GM12878 (cell line): ENCODE data around the gene MRPL2. TPM values are rescaled to one million over a fixed set of nuclear protein-coding genes. Genes with fewer than 3 reads are reported as not detected.

ENCODE experiments used
- ATAC-seq: fragments of 200-7000 bp; cut with Tn5 transposase; 3 replicates; pipeline ENCODE4 v1.9.1; 2020; ENCODE audit warnings: mild to moderate bottlenecking, moderate library complexity
- BruUV-seq: library from RNA; stranded (reverse); fragments of 400-500 nt; replicated peaks from 2 replicates; lab custom pipeline; 2021; lab: Mats Ljungman, UMichigan
- CTCF ChIA-PET: fragments of 300-600 bp; sonication (Branson Sonifier 250); formaldehyde crosslinking; extraction: SDS; loops from one replicate; lab custom pipeline; 2021; ENCODE audit warnings: inconsistent platforms; lab: Yijun Ruan, JAX
- POLR2A ChIA-PET: fragments of 350-600 bp; formaldehyde crosslinking; extraction: SDS; loops from one replicate; lab custom pipeline; 2021; ENCODE audit warnings: inconsistent platforms; lab: Charles Lee
- RAD21 ChIA-PET: fragments of 300-600 bp; sonication (Branson Sonifier 250); formaldehyde crosslinking; loops from one replicate; lab custom pipeline; 2023; ENCODE audit warnings: antibody characterized with exemption; ENCODE audit not compliant: unreplicated experiment; lab: Charles Lee
- SMC1A ChIA-PET: fragments of 300-600 bp; sonication (Branson Sonifier 250); formaldehyde crosslinking; loops from one replicate; lab custom pipeline; 2023; ENCODE audit not compliant: unreplicated experiment, uncharacterized antibody; lab: Charles Lee
- DNase-seq: peaks from one replicate; pipeline ENCODE4 v3.0.0-alpha.2; 2011; ENCODE audit warnings: low read depth, low spot score
- FAIRE-seq: peaks from 3 replicates; lab custom pipeline; 2011; peaks lifted over from hg19 to GRCh38; lab: Jason Lieb, UNC
- H2AFZ ChIP-seq: 2 replicates; pipeline ENCODE4 v1.6.0; 2011; ENCODE audit warnings: low read depth, low read length, control low read depth; ENCODE audit not compliant: control insufficient read depth
- H3K27ac ChIP-seq: 2 replicates; pipeline ENCODE4 v1.5.1; 2011; ENCODE audit warnings: control low read depth; ENCODE audit not compliant: control insufficient read depth, insufficient read depth
- H3K27me3 ChIP-seq, 2 experiments: replicated peaks in 1 of 2; 2 replicates each; pipeline versions ENCODE4 v1.6.0 to v1.6.1; 2011; ENCODE audit warnings: low read length in 1 of 2; ENCODE audit not compliant: control insufficient read depth in 2 of 2, insufficient read depth in 2 of 2
- H3K36me3 ChIP-seq, 2 experiments: 2 replicates each; pipeline ENCODE4 v1.5.1; 2011; ENCODE audit warnings: low read length in 1 of 2; ENCODE audit not compliant: control insufficient read depth in 2 of 2, insufficient read depth in 2 of 2
- H3K4me1 ChIP-seq: 2 replicates; pipeline ENCODE4 v1.6.1; 2011; ENCODE audit warnings: mild to moderate bottlenecking, low read length, moderate library complexity, mixed read lengths; ENCODE audit not compliant: control insufficient read depth, insufficient read depth
- H3K4me2 ChIP-seq: 2 replicates; pipeline ENCODE4 v1.6.0; 2011; ENCODE audit warnings: control low read depth; ENCODE audit not compliant: control insufficient read depth, insufficient read depth
- H3K4me3 ChIP-seq: fragments of 200-600 bp; sonication (generic); 2 replicates; pipeline ENCODE4 v1.5.1; 2016
- H3K79me2 ChIP-seq: 2 replicates; pipeline ENCODE4 v1.6.0; 2011; ENCODE audit warnings: low read length; ENCODE audit not compliant: control insufficient read depth, insufficient read depth
- H3K9ac ChIP-seq: 2 replicates; pipeline ENCODE4 v1.8.0; 2011; ENCODE audit warnings: low read length, control low read depth, mixed read lengths; ENCODE audit not compliant: control insufficient read depth, insufficient read depth
- H3K9me3 ChIP-seq: replicated peaks from 3 replicates; pipeline ENCODE4 v1.5.1; 2011; ENCODE audit warnings: mild to moderate bottlenecking, low read length; ENCODE audit not compliant: control insufficient read depth, insufficient read depth
- H4K20me1 ChIP-seq: 2 replicates; pipeline ENCODE4 v1.6.0; 2011; ENCODE audit not compliant: control insufficient read depth, insufficient read depth
- ATF7 ChIP-seq: fragments of 450-650 bp; IDR thresholded peaks from 2 replicates; pipeline ENCODE4 v1.6.1; 2016; ENCODE audit warnings: low read depth, mild to moderate bottlenecking
- BRCA1 ChIP-seq: IDR thresholded peaks from 2 replicates; pipeline ENCODE4 v1.6.1; 2011; ENCODE audit warnings: low read depth, low read length, improper control_type of control experiment
- EGR1 ChIP-seq, 2 experiments: IDR thresholded peaks; 1 replicate in 1 of 2; 2 replicates in 1 of 2; pipeline ENCODE4 v1.6.1; 2011 to 2012; ENCODE audit warnings: low read depth in 2 of 2, low read length in 2 of 2, borderline replicate concordance in 1 of 2, mild to moderate bottlenecking in 1 of 2, moderate library complexity in 1 of 2
- IKZF2 ChIP-seq, 2 experiments: fragments of 450-650 bp; IDR thresholded peaks; 2 replicates each; pipeline ENCODE4 v1.6.1; 2017; ENCODE audit warnings: mild to moderate bottlenecking in 2 of 2, moderate library complexity in 2 of 2
- RAD51 ChIP-seq: fragments of 450-650 bp; IDR thresholded peaks from 2 replicates; pipeline ENCODE4 v1.6.1; 2016; ENCODE audit warnings: moderate library complexity, mild to moderate bottlenecking, inconsistent platforms
- RCOR1 ChIP-seq: conservative IDR thresholded peaks from 2 replicates; pipeline ENCODE4 v1.6.1; 2012; ENCODE audit warnings: low read depth, low read length, improper control_type of control experiment
- SMAD1 ChIP-seq: fragments of 450-650 bp; IDR thresholded peaks from 2 replicates; pipeline ENCODE4 v1.6.1; 2018; ENCODE audit warnings: mild to moderate bottlenecking, low read depth; ENCODE audit not compliant: partially characterized antibody
- ZBED1 ChIP-seq: IDR thresholded peaks from 2 replicates; pipeline ENCODE4 v1.6.1; 2016; ENCODE audit warnings: borderline replicate concordance
- WGBS: methylation state at CpG from one replicate; pipeline ENCODE4 v1.1.6; 2016; ENCODE audit warnings: low lambda C conversion rate; ENCODE audit not compliant: insufficient replicate concordance, insufficient coverage; ENCODE audit errors: missing lambda C conversion rate; 5-methylcytosine and 5-hydroxymethylcytosine counted together
- in situ Hi-C: fragments of 300-500 bp; cut with MboI; formaldehyde crosslinking; loops from 9 replicates; pipeline ENCODE4 v1.14.3; 2018; ENCODE audit warnings: mixed read lengths
- intact Hi-C: fragments of 100-400 bp; cut with micrococcal nuclease; formaldehyde crosslinking; loops from one replicate; pipeline ENCODE4 v1.14.2; 2022; ENCODE audit not compliant: unreplicated experiment
- polyA plus RNA-seq, 11 experiments: library from polyadenylated mRNA; depleted of rRNA in 4 of 11; unstranded in 6 of 11; stranded (reverse) in 5 of 11; fragments of >200 nt; fragmentation: Nextera tagmentation in 4 of 11; fragmentation: Illumina TruSeq in 1 of 11; extraction: Ambion mirVana in 4 of 11; extraction: Trizol in 1 of 11; gene quantifications; 1 replicate in 1 of 11; 2 replicates in 10 of 11; pipeline versions ENCODE4 v1.2.1 to v1.2.3, GENCODE V29; 2011 to 2016; ENCODE audit warnings: inconsistent platforms in 2 of 11, missing spikeins in 2 of 11, low read depth in 1 of 11
- total RNA-seq, 4 experiments: library from RNA; depleted of rRNA in 3 of 4; stranded (reverse); fragments of >200 nt in 3 of 4; fragmentation: Illumina TruSeq in 1 of 4; extraction: Trizol in 1 of 4; gene quantifications; 2 replicates each; pipeline versions ENCODE4 v1.2.1 to v1.2.3, GENCODE V29; 2013 to 2021
- TF ChIP-seq, protein P1 (sequence below): fragments of 450-650 bp; IDR thresholded peaks from 2 replicates; pipeline ENCODE4 v1.6.1; 2018; ENCODE audit warnings: mild to moderate bottlenecking, low read depth, moderate library complexity; ENCODE audit not compliant: partially characterized antibody
- TF ChIP-seq, protein P2 (sequence below): fragments of 450-650 bp; IDR thresholded peaks from 2 replicates; pipeline ENCODE4 v1.6.1; 2017; ENCODE audit warnings: antibody characterized with exemption, mild to moderate bottlenecking, moderate library complexity
- TF ChIP-seq, protein P3 (sequence below): IDR thresholded peaks from 2 replicates; pipeline ENCODE4 v1.6.1; 2012; ENCODE audit warnings: improper control_type of control experiment, low read depth, low read length; ENCODE audit not compliant: insufficient replicate concordance

Gene MRPL2
- total and polyA plus RNA-seq, 10 of the 15 experiments (the other 5 are each of a cell fraction or from before 2014, with no cell fraction given): 29.7 to 125 (median 50.2) TPM

DNA sequence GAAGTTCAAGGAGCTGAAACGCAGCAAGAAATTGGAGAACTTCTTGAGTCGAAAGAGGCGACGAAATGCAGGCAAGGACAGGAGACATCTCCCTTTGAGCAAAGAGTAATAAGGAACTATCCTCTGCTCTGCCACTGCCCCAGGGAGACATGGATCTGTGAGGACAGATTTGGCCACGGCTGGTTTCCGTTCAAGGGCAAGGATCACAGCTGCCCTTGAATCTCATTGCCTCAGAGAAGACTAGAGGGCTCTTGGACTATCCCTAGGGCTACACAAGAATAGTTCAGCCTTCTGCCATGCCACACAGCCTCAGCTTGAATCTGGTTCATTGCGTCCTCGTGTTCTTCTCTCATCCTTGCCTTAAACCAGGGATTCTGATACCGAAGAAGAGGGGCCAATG, 30.1 kb downstream of the MRPL2 start:
- ChIA-PET RAD21 (no interaction called here), POLR2A (no interaction called here), SMC1A (no interaction called here), CTCF (interaction anchor here (0.6 kb wide), 1 partner anchor 98 kb away, joined by 4 read pairs; no protein-coding TSS in a partner anchor)
- FAIRE-seq (no peak), ATAC-seq (no peak), DNase-seq (no peak)
- BruUV-seq: no TSS peak
- Histone ChIP-seq H3K27ac (no peak overlapping the region), H2AFZ (no peak overlapping the region), H4K20me1 (peaks cover 3% of the 10 kb centered on the region; the same call in 1 of the 2 replicates), H3K4me2 (no peak overlapping the region), H3K9me3 (no peaks in the 10 kb centered on the region), H3K4me3 (no peak overlapping the region), H3K4me1 (no peaks in the 10 kb centered on the region), H3K9ac (no peak overlapping the region), H3K36me3 (peaks cover 12 to 32% of the 10 kb centered on the region in 2 experiments), H3K27me3 (no peaks in the 10 kb centered on the region), H3K79me2 (peaks cover 4% of the 10 kb centered on the region)
- in situ Hi-C loops (no loop called here), intact Hi-C loops (no loop called here)
- WGBS: 97% methylated on average over 9 of the region's 9 CpGs
- TF ChIP-seq ZBED1 (no peak), ATF7 (no peak), IKZF2 (IDR thresholded peaks at IDR 0.05) (no peak), RAD51 (no peak), RCOR1 (no peak), SMAD1 (no peak), EGR1 (IDR thresholded peaks at IDR 0.05; ENCODE audit: borderline replicate concordance in 1 of 2, low read depth in 2 of 2, low read length in 2 of 2) (no peak), BRCA1 (no peak)
- TF ChIP-seq, protein P1, sequence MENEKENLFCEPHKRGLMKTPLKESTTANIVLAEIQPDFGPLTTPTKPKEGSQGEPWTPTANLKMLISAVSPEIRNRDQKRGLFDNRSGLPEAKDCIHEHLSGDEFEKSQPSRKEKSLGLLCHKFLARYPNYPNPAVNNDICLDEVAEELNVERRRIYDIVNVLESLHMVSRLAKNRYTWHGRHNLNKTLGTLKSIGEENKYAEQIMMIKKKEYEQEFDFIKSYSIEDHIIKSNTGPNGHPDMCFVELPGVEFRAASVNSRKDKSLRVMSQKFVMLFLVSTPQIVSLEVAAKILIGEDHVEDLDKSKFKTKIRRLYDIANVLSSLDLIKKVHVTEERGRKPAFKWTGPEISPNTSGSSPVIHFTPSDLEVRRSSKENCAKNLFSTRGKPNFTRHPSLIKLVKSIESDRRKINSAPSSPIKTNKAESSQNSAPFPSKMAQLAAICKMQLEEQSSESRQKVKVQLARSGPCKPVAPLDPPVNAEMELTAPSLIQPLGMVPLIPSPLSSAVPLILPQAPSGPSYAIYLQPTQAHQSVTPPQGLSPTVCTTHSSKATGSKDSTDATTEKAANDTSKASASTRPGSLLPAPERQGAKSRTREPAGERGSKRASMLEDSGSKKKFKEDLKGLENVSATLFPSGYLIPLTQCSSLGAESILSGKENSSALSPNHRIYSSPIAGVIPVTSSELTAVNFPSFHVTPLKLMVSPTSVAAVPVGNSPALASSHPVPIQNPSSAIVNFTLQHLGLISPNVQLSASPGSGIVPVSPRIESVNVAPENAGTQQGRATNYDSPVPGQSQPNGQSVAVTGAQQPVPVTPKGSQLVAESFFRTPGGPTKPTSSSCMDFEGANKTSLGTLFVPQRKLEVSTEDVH: no peak
- TF ChIP-seq, protein P2, sequence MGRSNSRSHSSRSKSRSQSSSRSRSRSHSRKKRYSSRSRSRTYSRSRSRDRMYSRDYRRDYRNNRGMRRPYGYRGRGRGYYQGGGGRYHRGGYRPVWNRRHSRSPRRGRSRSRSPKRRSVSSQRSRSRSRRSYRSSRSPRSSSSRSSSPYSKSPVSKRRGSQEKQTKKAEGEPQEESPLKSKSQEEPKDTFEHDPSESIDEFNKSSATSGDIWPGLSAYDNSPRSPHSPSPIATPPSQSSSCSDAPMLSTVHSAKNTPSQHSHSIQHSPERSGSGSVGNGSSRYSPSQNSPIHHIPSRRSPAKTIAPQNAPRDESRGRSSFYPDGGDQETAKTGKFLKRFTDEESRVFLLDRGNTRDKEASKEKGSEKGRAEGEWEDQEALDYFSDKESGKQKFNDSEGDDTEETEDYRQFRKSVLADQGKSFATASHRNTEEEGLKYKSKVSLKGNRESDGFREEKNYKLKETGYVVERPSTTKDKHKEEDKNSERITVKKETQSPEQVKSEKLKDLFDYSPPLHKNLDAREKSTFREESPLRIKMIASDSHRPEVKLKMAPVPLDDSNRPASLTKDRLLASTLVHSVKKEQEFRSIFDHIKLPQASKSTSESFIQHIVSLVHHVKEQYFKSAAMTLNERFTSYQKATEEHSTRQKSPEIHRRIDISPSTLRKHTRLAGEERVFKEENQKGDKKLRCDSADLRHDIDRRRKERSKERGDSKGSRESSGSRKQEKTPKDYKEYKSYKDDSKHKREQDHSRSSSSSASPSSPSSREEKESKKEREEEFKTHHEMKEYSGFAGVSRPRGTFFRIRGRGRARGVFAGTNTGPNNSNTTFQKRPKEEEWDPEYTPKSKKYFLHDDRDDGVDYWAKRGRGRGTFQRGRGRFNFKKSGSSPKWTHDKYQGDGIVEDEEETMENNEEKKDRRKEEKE: no peak
- TF ChIP-seq, protein P3, sequence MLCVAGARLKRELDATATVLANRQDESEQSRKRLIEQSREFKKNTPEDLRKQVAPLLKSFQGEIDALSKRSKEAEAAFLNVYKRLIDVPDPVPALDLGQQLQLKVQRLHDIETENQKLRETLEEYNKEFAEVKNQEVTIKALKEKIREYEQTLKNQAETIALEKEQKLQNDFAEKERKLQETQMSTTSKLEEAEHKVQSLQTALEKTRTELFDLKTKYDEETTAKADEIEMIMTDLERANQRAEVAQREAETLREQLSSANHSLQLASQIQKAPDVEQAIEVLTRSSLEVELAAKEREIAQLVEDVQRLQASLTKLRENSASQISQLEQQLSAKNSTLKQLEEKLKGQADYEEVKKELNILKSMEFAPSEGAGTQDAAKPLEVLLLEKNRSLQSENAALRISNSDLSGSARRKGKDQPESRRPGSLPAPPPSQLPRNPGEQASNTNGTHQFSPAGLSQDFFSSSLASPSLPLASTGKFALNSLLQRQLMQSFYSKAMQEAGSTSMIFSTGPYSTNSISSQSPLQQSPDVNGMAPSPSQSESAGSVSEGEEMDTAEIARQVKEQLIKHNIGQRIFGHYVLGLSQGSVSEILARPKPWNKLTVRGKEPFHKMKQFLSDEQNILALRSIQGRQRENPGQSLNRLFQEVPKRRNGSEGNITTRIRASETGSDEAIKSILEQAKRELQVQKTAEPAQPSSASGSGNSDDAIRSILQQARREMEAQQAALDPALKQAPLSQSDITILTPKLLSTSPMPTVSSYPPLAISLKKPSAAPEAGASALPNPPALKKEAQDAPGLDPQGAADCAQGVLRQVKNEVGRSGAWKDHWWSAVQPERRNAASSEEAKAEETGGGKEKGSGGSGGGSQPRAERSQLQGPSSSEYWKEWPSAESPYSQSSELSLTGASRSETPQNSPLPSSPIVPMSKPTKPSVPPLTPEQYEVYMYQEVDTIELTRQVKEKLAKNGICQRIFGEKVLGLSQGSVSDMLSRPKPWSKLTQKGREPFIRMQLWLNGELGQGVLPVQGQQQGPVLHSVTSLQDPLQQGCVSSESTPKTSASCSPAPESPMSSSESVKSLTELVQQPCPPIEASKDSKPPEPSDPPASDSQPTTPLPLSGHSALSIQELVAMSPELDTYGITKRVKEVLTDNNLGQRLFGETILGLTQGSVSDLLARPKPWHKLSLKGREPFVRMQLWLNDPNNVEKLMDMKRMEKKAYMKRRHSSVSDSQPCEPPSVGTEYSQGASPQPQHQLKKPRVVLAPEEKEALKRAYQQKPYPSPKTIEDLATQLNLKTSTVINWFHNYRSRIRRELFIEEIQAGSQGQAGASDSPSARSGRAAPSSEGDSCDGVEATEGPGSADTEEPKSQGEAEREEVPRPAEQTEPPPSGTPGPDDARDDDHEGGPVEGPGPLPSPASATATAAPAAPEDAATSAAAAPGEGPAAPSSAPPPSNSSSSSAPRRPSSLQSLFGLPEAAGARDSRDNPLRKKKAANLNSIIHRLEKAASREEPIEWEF: no peak
